Stimulated activated naive CD8-positive, alpha-beta T cell treated with anti-CD3 and anti-CD28 coated beads, Interleukin-15, amount 100 ng/mL, for 72 hours (primary cell): Measurements from ENCODE around the gene CSMD2.

Experiments
- ATAC-seq: fragments of 150-1000 bp; cut with Tn5 transposase; 2 replicates; pipeline ENCODE4 v1.10.0; 2021; ENCODE audit warnings: mild to moderate bottlenecking, moderate library complexity
- DNase-seq, 2 donors: peaks; one replicate each; pipeline ENCODE4 v3.0.0; 2021 to 2022
- H3K27ac Mint-ChIP-seq, 2 donors: one replicate each; pipeline ENCODE4 v1.8.0; 2022; ENCODE audit warnings: mild to moderate bottlenecking in 2 of 2, mixed read lengths in 2 of 2, moderate library complexity in 2 of 2
- H3K27me3 Mint-ChIP-seq: one replicate; pipeline ENCODE4 v1.8.0; 2022; ENCODE audit warnings: mixed read lengths
- H3K4me1 Mint-ChIP-seq: one replicate; pipeline ENCODE4 v1.8.0; 2022; ENCODE audit warnings: mild to moderate bottlenecking, mixed read lengths
- H3K4me3 Mint-ChIP-seq, 2 donors: one replicate each; pipeline ENCODE4 v1.8.0; 2022; ENCODE audit warnings: mild to moderate bottlenecking in 2 of 2, mixed read lengths in 2 of 2, moderate library complexity in 1 of 2
- H3K9me3 Mint-ChIP-seq, 2 donors: one replicate each; pipeline ENCODE4 v1.8.0; 2022; ENCODE audit warnings: mixed read lengths in 2 of 2

Gene CSMD2

GRCh38 chr1:33916786-33917185 lies 248.2 kb downstream of the CSMD2 start:
- no peak for DNase-seq
- H3K4me1 Mint-ChIP-seq: no peaks in the 10 kb centered on the region
- ATAC-seq: no peak
- no peak overlapping the region for H3K4me3 Mint-ChIP-seq
- no peaks in the 10 kb centered on the region for H3K9me3 Mint-ChIP-seq
- H3K27ac Mint-ChIP-seq: no peak overlapping the region
- H3K27me3 Mint-ChIP-seq: peaks cover 43% of the 10 kb centered on the region

GRCh38 chr1:33914531-33914930 lies 250.5 kb downstream of the CSMD2 start:
- Mint-ChIP-seq H3K9me3 (no peaks in the 10 kb centered on the region), H3K27ac (no peak overlapping the region), H3K4me1 (no peaks in the 10 kb centered on the region), H3K27me3 (peaks cover 46% of the 10 kb centered on the region), H3K4me3 (no peak overlapping the region)
- no peak for DNase-seq
- ATAC-seq: no peak

GRCh38 chr1:33908324-33908956 lies 256.6 kb downstream of the CSMD2 start:
- ATAC-seq (no peak), DNase-seq (no peak)
- Mint-ChIP-seq H3K27me3 (peaks cover 31% of the 10 kb centered on the region), H3K4me1 (no peaks in the 10 kb centered on the region), H3K4me3 (no peak overlapping the region), H3K27ac (no peak overlapping the region), H3K9me3 (peaks cover 0 to 7% of the 10 kb centered on the region in 2 donors)

GRCh38 chr1:33906156-33906555 lies 258.9 kb downstream of the CSMD2 start:
- Mint-ChIP-seq H3K27ac (no peak overlapping the region), H3K9me3 (peaks cover 0 to 7% of the 10 kb centered on the region in 2 donors), H3K27me3 (peaks cover 25% of the 10 kb centered on the region), H3K4me3 (no peak overlapping the region), H3K4me1 (no peaks in the 10 kb centered on the region)
- no peak for DNase-seq
- ATAC-seq: no peak

- Mint-ChIP-seq H3K27me3 (peaks cover 25% of the 10 kb centered on the region), H3K4me3 (no peak overlapping the region), H3K27ac (peak overlapping the region in 1 of 2 donors; percentile 59), H3K4me1 (no peaks in the 10 kb centered on the region), H3K9me3 (peaks cover 0 to 7% of the 10 kb centered on the region in 2 donors)
- ATAC-seq (no peak), DNase-seq (no peak)
Observed at GRCh38 chr1:33905241-33905640, 259.8 kb downstream of the CSMD2 start.

- Mint-ChIP-seq H3K27me3 (peaks cover 25% of the 10 kb centered on the region), H3K9me3 (peaks cover 0 to 7% of the 10 kb centered on the region in 2 donors), H3K4me1 (no peaks in the 10 kb centered on the region), H3K4me3 (no peak overlapping the region), H3K27ac (no peak overlapping the region)
- ATAC-seq: no peak
- DNase-seq: no peak
Observed at GRCh38 chr1:33903210-33903589, 261.8 kb downstream of the CSMD2 start.

GRCh38 chr1:33902486-33903209 lies 262.4 kb downstream of the CSMD2 start:
- Mint-ChIP-seq H3K4me1 (no peaks in the 10 kb centered on the region), H3K27me3 (peaks cover 25% of the 10 kb centered on the region), H3K9me3 (peaks cover 0 to 7% of the 10 kb centered on the region in 2 donors), H3K27ac (peak overlapping the region in 1 of 2 donors; percentile 15), H3K4me3 (no peak overlapping the region)
- ATAC-seq (no peak), DNase-seq (no peak)

GRCh38 chr1:33899746-33900145 lies 265.3 kb downstream of the CSMD2 start:
- no peaks in the 10 kb centered on the region for H3K9me3 Mint-ChIP-seq
- no peak for ATAC-seq

GRCh38 chr1:33898881-33899280 lies 266.1 kb downstream of the CSMD2 start:
- ATAC-seq (no peak), DNase-seq (no peak)
- H3K4me1 Mint-ChIP-seq: no peaks in the 10 kb centered on the region
- H3K27ac Mint-ChIP-seq: no peak overlapping the region
- H3K27me3 Mint-ChIP-seq: peaks cover 41% of the 10 kb centered on the region
- H3K9me3 Mint-ChIP-seq: no peaks in the 10 kb centered on the region
- no peak overlapping the region for H3K4me3 Mint-ChIP-seq

More at GRCh38 chr1:33899746-33900145, 265.3 kb downstream of the CSMD2 start:
- no peak for DNase-seq
- H3K4me3 Mint-ChIP-seq: no peak overlapping the region
- H3K4me1 Mint-ChIP-seq: no peaks in the 10 kb centered on the region
- peaks cover 41% of the 10 kb centered on the region for H3K27me3 Mint-ChIP-seq
- peak overlapping the region in 1 of 2 donors; percentile 52 for H3K27ac Mint-ChIP-seq

- Mint-ChIP-seq H3K9me3 (no peaks in the 10 kb centered on the region), H3K27ac (no peak overlapping the region), H3K4me3 (no peak overlapping the region), H3K27me3 (peaks cover 36% of the 10 kb centered on the region), H3K4me1 (no peaks in the 10 kb centered on the region)
- DNase-seq: no peak
- ATAC-seq: no peak
Observed at GRCh38 chr1:33898406-33898805, 266.6 kb downstream of the CSMD2 start.

GRCh38 chr1:33897092-33897725 lies 267.8 kb downstream of the CSMD2 start:
- no peak for ATAC-seq
- DNase-seq: no peak
- Mint-ChIP-seq H3K4me1 (no peaks in the 10 kb centered on the region), H3K27ac (no peak overlapping the region), H3K4me3 (no peak overlapping the region), H3K27me3 (peaks cover 30% of the 10 kb centered on the region), H3K9me3 (no peaks in the 10 kb centered on the region)

- Mint-ChIP-seq H3K4me3 (no peak overlapping the region), H3K4me1 (no peaks in the 10 kb centered on the region), H3K9me3 (no peaks in the 10 kb centered on the region), H3K27me3 (peaks cover 26% of the 10 kb centered on the region), H3K27ac (peak overlapping the region in 1 of 2 donors; percentile 75)
- DNase-seq: no peak
- no peak for ATAC-seq
Observed at GRCh38 chr1:33895976-33896375, 269.1 kb downstream of the CSMD2 start.

- ATAC-seq: no peak
- Mint-ChIP-seq H3K4me3 (no peak overlapping the region), H3K9me3 (no peaks in the 10 kb centered on the region), H3K27me3 (peaks cover 26% of the 10 kb centered on the region), H3K4me1 (no peaks in the 10 kb centered on the region), H3K27ac (no peak overlapping the region)
- no peak for DNase-seq
Observed at GRCh38 chr1:33895396-33895795, 269.6 kb downstream of the CSMD2 start.

GRCh38 chr1:33893147-33893830 lies 271.7 kb downstream of the CSMD2 start:
- DNase-seq (no peak), ATAC-seq (no peak)
- Mint-ChIP-seq H3K27me3 (peaks cover 26% of the 10 kb centered on the region), H3K4me1 (no peaks in the 10 kb centered on the region), H3K27ac (no peak overlapping the region), H3K4me3 (no peak overlapping the region), H3K9me3 (no peaks in the 10 kb centered on the region)

- Mint-ChIP-seq H3K9me3 (no peaks in the 10 kb centered on the region), H3K27me3 (peaks cover 37% of the 10 kb centered on the region), H3K27ac (peak overlapping the region in 1 of 2 donors; percentile 79), H3K4me1 (no peaks in the 10 kb centered on the region), H3K4me3 (no peak overlapping the region)
- ATAC-seq (no peak), DNase-seq (no peak)
Observed at GRCh38 chr1:33886496-33886895, 278.5 kb downstream of the CSMD2 start.

- ATAC-seq (no peak), DNase-seq (no peak)
Observed at GRCh38 chr1:33880305-33880704, 284.7 kb downstream of the CSMD2 start.

More at GRCh38 chr1:33880305-33880704, 284.7 kb downstream of the CSMD2 start:
- Mint-ChIP-seq H3K4me1 (no peaks in the 10 kb centered on the region), H3K27ac (no peak overlapping the region), H3K27me3 (peaks cover 64% of the 10 kb centered on the region), H3K9me3 (no peaks in the 10 kb centered on the region), H3K4me3 (no peak overlapping the region)
